ENCODE measurements around the gene MAP4K2. TPM values are rescaled to one million over a fixed set of nuclear protein-coding genes. Genes with fewer than 3 reads are reported as not detected.

Gene MAP4K2
- 10 to 100 TPM; 52.3 to 53.6 TPM for total RNA-seq

DNA sequence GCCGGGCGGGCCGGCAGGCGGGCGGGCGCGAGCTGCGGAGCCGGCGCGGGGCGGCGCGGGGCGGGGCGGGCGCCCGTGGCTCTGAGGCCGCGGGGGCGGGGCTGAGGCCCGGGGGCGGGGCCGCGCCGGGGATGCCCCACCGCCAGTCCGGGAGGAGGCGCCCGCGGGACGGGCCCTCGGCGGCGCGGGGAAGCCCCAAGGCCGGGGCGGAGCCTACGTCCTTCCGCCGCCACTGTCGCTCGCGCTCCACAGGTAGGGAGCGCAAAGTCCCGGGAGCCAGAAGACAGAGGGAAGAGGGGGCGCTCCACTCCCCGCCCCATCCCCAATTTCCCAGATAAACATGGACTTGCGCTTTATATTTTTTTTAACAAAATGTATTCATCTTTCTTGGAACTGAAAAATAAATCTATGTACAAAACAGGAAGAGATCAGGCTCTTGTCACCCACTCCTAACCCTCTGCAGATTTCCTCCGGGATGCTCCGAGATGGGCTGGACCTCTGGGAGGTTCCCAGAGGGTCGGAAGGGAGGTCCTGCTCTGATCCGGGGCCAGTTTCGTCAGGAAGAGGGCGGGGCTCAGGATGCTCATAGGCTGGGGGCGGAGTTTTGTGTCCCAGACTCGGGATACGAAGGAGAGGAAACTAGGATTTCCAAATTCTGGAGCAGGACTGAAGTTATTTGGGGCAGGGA, at the start of gene MAP4K2:
TSS of gene MAP4K2 (minus strand) at position 57 of the 688 bp plus-strand sequence. CDS start 65 bp downstream, outside the sequence.
- ChIA-PET CTCF (interaction anchor here (0.6 to 1.7 kb wide), 6 partner anchors 18 to 123 kb away, joined by 3 to 4 read pairs (median 4); no protein-coding TSS in a partner anchor), POLR2A (interaction anchor here (0.6 to 0.9 kb wide), 2 partner anchors 61 to 97 kb away, joined by 3 read pairs; no protein-coding TSS in a partner anchor)

DNA sequence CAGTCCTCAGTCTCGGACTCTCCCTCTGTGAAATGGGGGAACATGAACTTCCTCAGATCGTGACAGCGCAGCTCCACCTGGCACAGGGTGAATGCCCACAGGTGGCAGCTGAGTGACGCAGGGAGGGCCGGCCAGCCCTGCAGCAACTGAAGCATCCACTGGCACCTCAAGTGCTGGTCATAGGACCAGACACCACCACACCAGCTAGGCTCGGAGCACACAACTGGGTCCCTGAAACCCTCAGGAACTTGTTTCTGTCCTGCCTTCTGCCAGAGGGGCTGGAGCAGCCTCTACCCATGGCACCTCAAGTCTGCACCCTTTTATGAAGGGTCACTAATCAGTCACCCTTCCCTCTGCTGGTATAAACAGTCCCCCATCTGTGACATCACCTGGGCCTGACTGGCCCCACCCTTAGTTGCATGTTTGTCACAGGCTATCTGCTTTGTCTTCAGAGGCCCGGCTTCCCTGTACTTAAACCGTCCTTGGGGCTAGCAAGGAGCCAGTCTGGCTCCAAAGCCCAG, 48.9 kb upstream of the MAP4K2 start:
- ChIA-PET CTCF (interaction anchor here (2.0 to 27.3 kb wide), 4 partner anchors 13 to 162 kb away, joined by 5 to 475 read pairs (median 230); partner anchors contain the start of genes ARL2 and EHD1), POLR2A (interaction anchor here (0.6 to 1.8 kb wide), 6 partner anchors 8 to 42 kb away, joined by 3 to 6 read pairs (median 4); no protein-coding TSS in a partner anchor)

DNA sequence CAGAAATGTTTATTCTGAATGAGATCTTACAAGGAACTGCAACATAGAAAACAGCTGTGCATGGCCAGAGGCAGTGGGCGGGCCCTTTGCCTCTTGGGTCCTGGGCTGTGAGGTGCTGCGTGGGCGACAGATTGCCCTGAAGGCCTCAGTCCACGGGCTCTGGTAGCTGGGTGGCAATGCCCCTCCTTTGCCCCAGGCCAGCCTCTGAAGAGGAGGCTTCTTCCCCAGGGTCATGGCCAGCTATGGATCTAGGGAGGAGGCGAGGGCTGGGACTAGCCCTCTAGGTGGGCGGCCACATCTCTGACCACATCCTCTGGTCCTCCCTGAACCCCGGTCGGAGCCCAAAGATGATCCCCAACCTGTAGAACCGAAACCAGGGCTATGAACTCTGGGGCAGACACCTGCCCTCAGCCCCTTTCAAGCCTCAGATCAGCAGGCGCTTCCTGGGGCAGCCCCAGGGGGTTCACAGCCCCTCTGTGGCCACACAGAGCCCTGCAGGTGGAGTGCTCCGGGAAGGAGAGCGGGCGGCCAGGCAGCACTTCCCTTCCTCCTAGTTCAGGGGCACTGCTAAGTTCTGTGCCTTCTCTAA, 48.1 kb upstream of the MAP4K2 start:
- ChIA-PET CTCF (interaction anchor here (2.0 to 27.3 kb wide), 4 partner anchors 14 to 163 kb away, joined by 5 to 475 read pairs (median 230); partner anchors contain the start of genes ARL2 and EHD1), POLR2A (interaction anchor here (0.6 to 4.4 kb wide), 8 partner anchors 9 to 43 kb away, joined by 3 to 20 read pairs (median 4); partner anchors contain the start of gene EHD1)

DNA sequence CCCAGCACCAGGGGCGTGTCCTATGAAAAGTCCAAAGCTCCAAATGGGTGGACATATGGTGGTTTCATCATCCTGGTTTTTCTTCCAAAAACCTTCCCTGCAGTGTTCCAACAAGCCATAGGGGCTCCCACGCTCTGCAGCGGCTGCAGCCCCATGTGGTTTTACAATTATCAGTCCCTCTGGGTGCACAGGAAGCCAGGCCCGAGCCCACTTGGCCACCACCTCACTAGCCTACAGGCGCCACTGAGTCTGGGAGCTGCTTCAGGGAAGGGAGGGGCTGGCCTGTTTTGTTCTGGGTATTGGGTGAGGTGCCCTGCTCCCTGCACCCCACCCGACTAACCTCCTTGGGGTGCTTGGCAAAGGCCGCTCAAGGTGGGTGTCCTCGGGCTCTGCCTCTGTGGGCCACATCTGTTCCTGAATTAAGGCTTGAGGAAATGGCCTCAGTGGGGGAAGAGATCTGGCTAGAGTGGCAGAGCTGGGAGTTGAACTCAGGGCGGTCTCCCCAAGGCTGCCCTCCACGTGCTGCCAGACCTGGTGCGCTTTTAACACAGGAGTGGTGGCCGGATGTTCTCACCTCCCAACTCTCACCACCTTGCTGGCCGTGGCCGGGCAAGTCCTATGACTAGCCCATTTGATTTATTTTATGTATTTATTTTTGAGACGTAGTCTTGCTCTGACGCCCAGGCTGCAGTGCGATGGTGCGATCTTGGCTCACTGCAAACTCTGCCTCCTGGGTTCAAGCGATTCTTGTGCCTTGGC, 46.8 kb upstream of the MAP4K2 start:
- ChIA-PET CTCF (interaction anchor here (0.7 to 27.3 kb wide), 11 partner anchors 10 to 262 kb away, joined by 3 to 475 read pairs (median 28); partner anchors contain the start of genes ARL2 and EHD1), POLR2A (interaction anchor here (0.6 to 4.4 kb wide), 4 partner anchors 10 to 29 kb away, joined by 4 to 20 read pairs (median 4); partner anchors contain the start of gene EHD1)

DNA sequence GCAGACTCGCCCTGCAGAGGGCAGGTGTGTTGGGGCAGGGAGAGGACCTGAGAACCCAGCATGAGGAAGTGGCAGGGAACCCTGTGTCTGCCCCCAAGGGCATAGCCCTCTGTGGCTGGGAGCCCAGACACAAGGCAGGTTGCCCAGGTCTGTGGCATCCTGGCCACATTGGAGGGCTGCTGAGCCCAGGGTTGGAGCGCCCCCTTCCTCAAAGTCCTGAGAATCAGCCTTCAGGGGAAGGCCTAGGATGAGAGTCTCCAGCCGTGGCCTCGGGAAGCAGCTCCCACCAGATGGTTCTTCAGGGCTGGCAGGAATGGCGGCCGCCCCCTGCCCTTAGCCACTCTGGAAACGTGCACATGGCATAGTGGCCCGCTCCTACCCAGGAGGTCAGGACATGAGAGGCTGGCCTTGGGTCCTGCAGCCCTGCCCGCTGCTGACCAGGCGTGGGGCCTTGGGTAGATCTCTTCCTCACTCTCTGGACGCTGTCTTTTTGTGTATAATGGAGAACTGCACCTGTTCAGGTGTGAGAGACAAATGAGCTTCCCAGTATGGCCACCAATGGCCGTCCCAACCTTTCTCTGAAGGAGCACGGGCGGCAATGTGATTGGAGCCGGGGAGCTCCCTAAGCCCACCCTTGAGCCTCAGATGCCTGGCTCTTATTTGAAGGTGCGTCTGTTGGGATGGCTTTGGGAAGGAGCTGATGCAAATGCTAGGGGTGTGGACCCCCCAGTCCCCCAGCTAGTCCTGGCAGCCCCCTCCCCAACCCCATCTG, 46.0 kb upstream of the MAP4K2 start:
- ChIA-PET POLR2A (interaction anchor here (0.6 to 4.4 kb wide), 6 partner anchors 10 to 51 kb away, joined by 3 to 20 read pairs (median 4); partner anchors contain the start of gene EHD1), CTCF (interaction anchor here (0.7 to 27.3 kb wide), 9 partner anchors 9 to 263 kb away, joined by 3 to 475 read pairs (median 28); partner anchors contain the start of genes ARL2 and EHD1)

DNA sequence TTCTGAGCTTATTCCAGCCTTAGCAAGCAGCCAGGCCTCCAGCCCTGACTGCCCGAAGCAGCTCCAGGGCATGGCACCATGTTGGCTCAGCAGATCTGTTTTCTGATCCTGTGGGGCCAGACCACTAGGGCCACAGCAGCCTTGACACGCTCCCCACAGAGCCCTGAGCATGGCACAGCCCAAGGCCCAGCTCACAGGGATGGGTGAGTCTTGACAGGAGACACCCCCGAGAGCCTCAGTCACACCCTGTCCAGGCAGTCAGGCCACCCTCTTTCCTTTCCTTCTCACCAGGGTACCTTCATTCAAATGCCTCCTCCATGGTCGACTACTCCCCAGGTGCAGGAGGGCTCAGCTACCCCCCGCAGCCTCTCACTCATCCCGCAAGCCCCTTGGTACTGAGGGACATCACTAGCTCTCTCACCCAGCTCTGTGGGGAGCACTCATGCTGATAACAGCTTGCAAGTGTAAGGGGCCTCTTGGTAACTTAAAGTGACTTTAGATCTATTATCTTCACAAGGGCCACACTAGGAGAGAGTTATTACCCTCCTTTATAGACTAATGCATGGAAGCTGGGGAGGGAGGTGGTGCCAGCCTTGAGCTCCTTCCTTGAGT, 45.3 kb upstream of the MAP4K2 start:
- ChIA-PET POLR2A (interaction anchor here (0.9 to 4.4 kb wide), 5 partner anchors 11 to 52 kb away, joined by 3 to 20 read pairs (median 5); partner anchors contain the start of gene EHD1), CTCF (interaction anchor here (0.9 to 27.3 kb wide), 9 partner anchors 11 to 334 kb away, joined by 3 to 475 read pairs (median 28); partner anchors contain the start of genes ARL2, CAPN1, EHD1 and MAP4K2)

DNA sequence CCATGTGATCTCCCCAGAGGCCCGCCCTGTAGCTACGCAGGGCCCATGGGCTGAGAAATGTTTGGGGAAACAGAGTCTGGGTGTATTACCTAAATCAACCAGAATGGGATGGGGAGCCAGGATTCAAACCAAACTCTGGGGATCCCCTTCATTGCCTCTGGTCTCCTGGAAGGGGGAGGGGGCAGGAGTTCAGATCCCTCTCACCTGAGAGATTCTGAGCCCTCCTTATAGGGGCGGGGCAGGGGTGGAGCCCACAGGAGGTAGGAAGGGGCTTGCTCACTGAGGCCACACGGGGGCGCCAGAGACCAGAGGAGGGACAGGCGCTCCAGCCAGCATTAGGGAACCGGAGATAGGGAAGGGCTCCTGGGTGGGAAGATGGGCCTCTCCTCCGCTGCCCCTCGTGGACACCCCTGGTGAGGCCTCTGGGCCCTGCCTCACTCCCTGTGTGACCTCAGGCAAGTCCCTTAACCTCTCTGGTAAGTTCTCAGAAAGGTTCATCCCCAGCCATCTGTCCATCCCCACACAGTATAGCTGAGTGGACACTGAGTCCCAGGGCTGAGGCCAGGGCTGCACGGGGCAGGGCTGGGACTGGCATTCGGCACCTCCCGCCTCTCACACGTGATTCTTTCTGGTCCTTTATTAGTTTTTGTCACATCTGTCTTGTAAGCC, 44.1 kb upstream of the MAP4K2 start:
- ChIA-PET CTCF (interaction anchor here (0.5 to 27.3 kb wide), 12 partner anchors 10 to 335 kb away, joined by 3 to 475 read pairs (median 6); partner anchors contain the start of genes ARL2, CAPN1, EHD1 and MAP4K2), POLR2A (interaction anchor here (0.6 to 4.4 kb wide), 4 partner anchors 21 to 41 kb away, joined by 3 to 20 read pairs (median 4); partner anchors contain the start of gene EHD1)

DNA sequence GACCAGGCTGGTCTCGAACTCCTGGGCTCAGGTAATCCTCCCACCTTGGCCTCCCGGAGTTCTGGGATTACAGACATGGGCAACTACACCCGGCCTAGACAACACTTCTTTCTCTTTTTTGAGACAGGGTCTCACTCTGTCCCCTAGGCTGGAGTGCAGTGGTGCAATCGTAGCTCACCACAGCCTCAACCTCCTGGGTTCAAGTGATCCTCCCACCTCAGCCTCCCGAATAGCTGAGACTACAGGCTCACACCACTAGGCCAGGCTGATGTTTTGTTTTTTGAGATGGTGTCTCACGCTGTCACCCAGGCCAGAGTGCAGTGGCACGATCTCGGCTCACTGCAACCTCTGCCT, 42.7 kb upstream of the MAP4K2 start:
- POLR2A ChIA-PET: interaction anchor here (1.9 kb wide), 1 partner anchor 42 kb away, joined by 4 read pairs; no protein-coding TSS in a partner anchor

DNA sequence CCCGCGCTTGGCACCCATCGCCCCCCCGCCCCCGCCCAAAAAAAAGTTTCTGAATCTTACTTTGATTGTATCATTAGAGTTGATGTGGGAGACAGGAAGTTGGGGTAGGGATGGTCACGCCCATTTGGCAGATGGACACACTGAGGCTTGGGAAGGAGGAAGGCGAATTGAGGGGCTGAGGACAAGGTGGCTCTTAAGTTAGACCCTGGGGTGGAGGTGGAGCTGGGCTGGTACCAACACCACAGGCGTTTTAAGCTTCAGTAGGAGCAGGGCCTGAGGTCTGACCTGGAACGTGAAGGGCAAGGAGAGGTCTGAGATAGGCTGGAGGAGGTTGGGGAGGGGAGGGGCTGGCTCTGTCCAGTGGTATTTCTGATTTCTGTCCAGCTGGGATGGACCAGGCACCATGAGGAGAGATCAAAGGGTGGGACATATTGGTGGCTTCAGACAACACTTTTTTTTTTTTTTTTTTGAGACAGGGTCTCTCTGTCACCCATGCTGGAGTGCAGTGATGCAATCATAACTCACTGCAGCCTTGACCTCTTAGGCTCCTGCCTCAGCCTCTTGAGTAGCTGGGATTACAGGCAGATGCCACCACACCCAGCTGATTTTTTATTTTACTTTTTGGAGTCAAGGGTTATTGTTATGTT, 42.2 kb upstream of the MAP4K2 start:
- ChIA-PET POLR2A (interaction anchor here (1.9 kb wide), 1 partner anchor 42 kb away, joined by 4 read pairs; no protein-coding TSS in a partner anchor), CTCF (interaction anchor here (0.8 to 27.3 kb wide), 9 partner anchors 8 to 264 kb away, joined by 3 to 475 read pairs (median 7); partner anchors contain the start of genes ARL2 and EHD1)

More for the DNA sequence above, 42.7 kb upstream of the MAP4K2 start:
- CTCF ChIA-PET: interaction anchor here (0.8 to 27.3 kb wide), 9 partner anchors 8 to 263 kb away, joined by 3 to 475 read pairs (median 7); partner anchors contain the start of genes ARL2 and EHD1

DNA sequence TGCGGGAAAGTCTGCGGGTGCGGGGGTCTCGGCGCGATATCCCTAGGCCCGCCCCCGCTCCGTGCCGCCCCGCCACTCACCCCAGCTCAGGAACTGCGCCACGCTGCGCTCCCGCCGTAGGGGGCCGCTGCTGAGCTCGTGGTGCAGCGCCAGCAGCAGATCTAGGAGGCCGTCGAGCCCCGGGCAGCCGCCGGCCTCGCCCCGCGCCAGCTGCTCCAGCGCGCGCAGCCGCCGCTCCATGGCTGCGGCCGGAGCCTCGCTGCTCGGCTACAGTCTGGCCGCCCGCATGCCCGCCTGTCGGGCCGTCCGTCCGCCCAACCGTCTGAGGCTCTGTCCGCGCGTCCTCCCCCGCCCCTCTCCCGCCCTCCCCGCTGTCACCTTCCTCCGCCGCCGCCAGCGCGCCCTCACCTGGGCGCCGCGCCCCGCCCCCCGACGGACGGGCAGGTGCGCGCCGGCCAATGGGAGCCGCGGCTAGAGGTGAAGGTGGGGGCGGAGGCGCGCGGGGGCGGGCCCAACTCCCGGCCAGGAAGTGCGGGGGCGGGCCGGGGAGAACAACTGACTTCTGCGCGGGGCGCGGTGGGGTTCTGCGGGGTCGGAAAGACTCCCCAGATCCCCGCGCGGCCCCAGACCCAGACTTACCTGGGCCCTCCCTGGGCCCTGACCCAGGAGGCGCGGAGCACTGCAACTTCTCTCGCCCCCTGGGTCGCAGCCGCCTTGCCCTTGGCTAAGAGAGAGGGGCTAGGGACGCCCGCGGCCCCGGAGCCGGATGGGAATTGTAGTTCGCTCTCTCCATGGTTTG, 41.5 kb upstream of the MAP4K2 start, which contains the start of gene CDC42BPG:
TSS of gene CDC42BPG (minus strand) at position 324 of the 799 bp plus-strand sequence. CDS start at position 240, 84 bp downstream.
- ChIA-PET POLR2A (no interaction called here), CTCF (interaction anchor here (0.7 to 27.3 kb wide), 12 partner anchors 9 to 168 kb away, joined by 3 to 475 read pairs (median 4); partner anchors contain the start of genes EHD1, MAP4K2, MEN1 and PPP2R5B)

DNA sequence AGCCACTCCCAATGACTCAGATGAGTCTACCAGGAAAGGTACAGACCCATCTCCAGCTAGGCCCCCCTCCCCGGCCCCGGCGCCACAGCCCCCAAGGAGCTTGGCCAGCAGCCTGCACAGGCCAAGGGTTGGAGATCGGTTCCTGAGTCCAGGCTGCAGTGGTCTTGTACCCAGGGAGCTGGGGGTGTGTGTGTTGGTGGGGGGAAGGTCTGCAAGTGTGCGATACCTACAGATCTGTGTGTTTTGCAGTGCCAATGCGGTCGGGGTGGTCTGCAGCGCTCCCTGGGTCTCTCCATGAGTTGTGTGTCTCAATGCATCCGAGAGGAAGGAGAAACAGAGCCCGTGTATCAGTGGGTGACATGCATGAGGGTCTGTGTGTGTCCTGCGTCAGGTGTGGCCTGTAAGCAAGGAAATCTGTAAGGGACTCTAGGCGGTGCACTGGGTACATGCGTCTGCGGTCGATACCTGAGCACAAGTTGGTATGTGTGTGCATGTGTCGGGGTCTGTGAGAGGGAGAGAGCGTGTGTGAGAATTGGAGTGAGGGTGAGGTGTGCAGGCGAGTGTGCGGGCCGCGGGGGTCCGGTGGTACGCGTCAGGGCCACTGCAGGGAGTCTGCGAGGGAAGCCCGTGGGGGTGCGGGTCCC, 40.8 kb upstream of the MAP4K2 start:
- POLR2A ChIA-PET: no interaction called here
- CTCF ChIA-PET: interaction anchor here (0.7 to 27.3 kb wide), 12 partner anchors 10 to 169 kb away, joined by 3 to 475 read pairs (median 4); partner anchors contain the start of genes EHD1, MAP4K2, MEN1 and PPP2R5B

DNA sequence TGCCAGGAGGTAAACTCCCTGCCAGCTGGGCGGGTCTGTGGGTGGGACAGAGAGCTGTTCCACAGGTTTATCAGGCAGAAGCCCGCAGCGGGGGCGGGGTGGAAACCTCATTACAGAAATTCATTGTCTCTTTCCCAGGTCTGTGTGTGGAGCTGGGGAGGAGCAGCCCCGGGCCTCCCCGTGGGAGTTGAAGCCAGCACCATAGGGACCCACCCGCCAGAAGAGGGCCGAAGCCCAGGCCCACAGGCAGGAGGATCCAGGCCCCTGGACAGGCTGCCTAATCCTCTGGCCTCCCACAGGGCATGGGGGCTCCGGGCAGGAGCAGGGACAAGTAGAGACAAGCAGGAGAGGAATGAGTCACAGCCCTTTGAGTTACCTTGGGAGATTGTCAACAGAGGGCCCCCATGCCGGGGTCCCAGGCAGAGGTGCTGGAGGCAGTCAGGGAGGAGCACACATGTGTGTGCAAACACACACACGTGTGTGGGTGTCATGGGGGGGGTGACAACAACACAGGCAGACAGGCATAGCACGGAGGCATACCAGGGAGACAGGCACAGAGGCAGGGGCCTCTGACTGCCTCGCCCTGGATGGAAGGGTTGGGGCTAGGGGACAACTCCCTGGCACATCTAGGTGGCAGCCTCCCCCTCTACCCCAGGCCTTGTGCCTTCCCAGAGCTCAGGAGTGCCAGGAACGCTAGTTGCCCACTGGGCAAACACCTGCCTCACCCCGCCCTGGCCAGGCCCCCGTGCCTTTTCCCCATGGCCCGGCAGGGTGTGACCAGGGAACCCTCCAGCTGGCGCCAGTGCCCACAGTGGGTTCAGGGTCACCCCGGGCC, 40.1 kb upstream of the MAP4K2 start:
- ChIA-PET CTCF (interaction anchor here (1.1 to 27.3 kb wide), 4 partner anchors 17 to 75 kb away, joined by 3 to 475 read pairs (median 247); partner anchors contain the start of gene EHD1), POLR2A (no interaction called here)

DNA sequence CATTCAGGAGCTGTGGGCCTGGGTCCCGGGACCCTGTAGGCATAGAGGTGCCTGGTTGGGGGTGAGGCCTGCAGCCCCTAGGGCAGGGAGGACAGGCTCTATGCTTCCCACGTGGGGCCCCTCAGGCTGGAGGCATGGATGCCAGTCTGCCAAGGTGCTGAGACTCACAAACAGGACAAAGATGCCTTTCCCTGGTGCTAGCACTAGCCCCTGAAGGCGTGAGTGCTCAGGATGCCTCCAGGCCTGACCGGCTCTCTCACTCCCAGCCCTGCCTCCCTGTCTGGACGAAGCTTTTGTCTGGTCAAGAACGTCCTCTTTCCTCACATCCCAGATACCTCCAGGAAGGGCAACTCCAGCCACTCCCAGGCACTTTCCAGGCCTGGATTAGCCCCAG, 39.3 kb upstream of the MAP4K2 start:
- ChIA-PET POLR2A (interaction anchor here (0.7 kb wide), 1 partner anchor 172 kb away, joined by 3 read pairs; no protein-coding TSS in a partner anchor), CTCF (interaction anchor here (21.6 kb wide), 1 partner anchor 51 kb away, joined by 475 read pairs; no protein-coding TSS in a partner anchor)
